Activated naive CD8-positive, alpha-beta T cell treated with anti-CD3 and anti-CD28 coated beads, Interleukin-2, amount 50 U/mL, for 16 hours (primary cell): ENCODE results near the gene NAA60.

ENCODE experiments used
- DNase-seq: peaks from one replicate; pipeline ENCODE4 v3.0.0-alpha.2; 2020; ENCODE audit warnings: low read depth, low spot score

NAA60 gene

GRCh38 chr16:3443108-3444031 lies at the start of gene NAA60, which contains the start of gene ZNF597:
Gene NAA60 (plus strand): TSS chr16:3443680. CDS start chr16:3476228, 32,548 bp downstream.
Gene ZNF597 (minus strand): TSS chr16:3443504. CDS start chr16:3443153, 351 bp downstream.
- DNase-seq = peak; percentile 49

GRCh38 chr16:3400446-3400778 lies 43.1 kb upstream of the NAA60 start:
- no peak for DNase-seq

GRCh38 chr16:3400779-3401688 lies 42.4 kb upstream of the NAA60 start, which contains the start of the genes ZNF174 and ZSCAN32:
Gene ZNF174 (plus strand): TSS chr16:3401215. CDS start chr16:3402005, 790 bp downstream.
Gene ZSCAN32 (minus strand): TSS chr16:3401004. CDS start chr16:3397557, 3,447 bp downstream.
- DNase-seq = peak; percentile 96

- DNase-seq = no peak
Observed at GRCh38 chr16:3401719-3402397, 41.6 kb upstream of the NAA60 start.

GRCh38 chr16:3408561-3409197 lies 34.8 kb upstream of the NAA60 start:
- no peak for DNase-seq

- no peak for DNase-seq
Observed at GRCh38 chr16:3413730-3414379, 29.6 kb upstream of the NAA60 start.

GRCh38 chr16:3431779-3432219 lies 11.7 kb upstream of the NAA60 start:
- DNase-seq = peak; percentile 27

GRCh38 chr16:3434373-3434772 lies 9.1 kb upstream of the NAA60 start:
- DNase-seq = no peak

GRCh38 chr16:3439637-3440036 lies 3.8 kb upstream of the NAA60 start:
- DNase-seq = no peak

GRCh38 chr16:3444032-3444388 lies 530 bp downstream of the NAA60 start:
- no peak for DNase-seq

GRCh38 chr16:3454093-3454492 lies 10.6 kb downstream of the NAA60 start:
- no peak for DNase-seq

GRCh38 chr16:3454631-3455147 lies 11.2 kb downstream of the NAA60 start:
- no peak for DNase-seq

GRCh38 chr16:3457434-3458252 lies 14.2 kb downstream of the NAA60 start:
- peak; percentile 79 for DNase-seq

- DNase-seq = no peak
Observed at GRCh38 chr16:3458278-3458851, 14.9 kb downstream of the NAA60 start.

- DNase-seq = no peak
Observed at GRCh38 chr16:3458852-3459361, 15.4 kb downstream of the NAA60 start.

- DNase-seq = no peak
Observed at GRCh38 chr16:3459401-3460090, 16.1 kb downstream of the NAA60 start.

GRCh38 chr16:3460121-3460520 lies 16.6 kb downstream of the NAA60 start:
- DNase-seq = no peak

GRCh38 chr16:3460585-3460984 lies 17.1 kb downstream of the NAA60 start:
- DNase-seq = no peak
